Measurements from ENCODE around the gene PPBP.

The PPBP gene

GRCh38 chr4:73988061-73988460 is at the start of gene PPBP:
PPBP (minus strand) TSS chr4:73988190; CDS start chr4:73988103, 87 bp downstream.
- TF ChIP-seq ELF4 (IDR thresholded peaks at IDR 0.05) (no peak), ZNF384 (IDR thresholded peaks at IDR 0.05) (no peak), SUZ12 (IDR thresholded peaks at IDR 0.05) (no peak), CTBP1 (IDR thresholded peaks at IDR 0.05; ENCODE audit: borderline replicate concordance) (no peak), TARDBP (IDR thresholded peaks at IDR 0.05) (no peak), ARNT (IDR thresholded peaks at IDR 0.05) (no peak), NFRKB (IDR thresholded peaks at IDR 0.05) (no peak), BHLHE40 (IDR thresholded peaks at IDR 0.05; ENCODE audit: borderline replicate concordance) (no peak), FOXA1 (IDR thresholded peaks at IDR 0.05) (no peak), LEF1 (IDR thresholded peaks at IDR 0.05; ENCODE audit: borderline replicate concordance) (no peak), SP1 (IDR thresholded peaks at IDR 0.05) (no peak), FOXM1 (IDR thresholded peaks at IDR 0.05; ENCODE audit: borderline replicate concordance) (no peak), HDGF (IDR thresholded peaks at IDR 0.05; ENCODE audit: borderline replicate concordance) (no peak)
- no peak for DNase-seq (ENCODE audit: extremely low spot score)
- CTCF ChIA-PET, result no interaction called here
- POLR2A ChIA-PET, result no interaction called here

DNA sequence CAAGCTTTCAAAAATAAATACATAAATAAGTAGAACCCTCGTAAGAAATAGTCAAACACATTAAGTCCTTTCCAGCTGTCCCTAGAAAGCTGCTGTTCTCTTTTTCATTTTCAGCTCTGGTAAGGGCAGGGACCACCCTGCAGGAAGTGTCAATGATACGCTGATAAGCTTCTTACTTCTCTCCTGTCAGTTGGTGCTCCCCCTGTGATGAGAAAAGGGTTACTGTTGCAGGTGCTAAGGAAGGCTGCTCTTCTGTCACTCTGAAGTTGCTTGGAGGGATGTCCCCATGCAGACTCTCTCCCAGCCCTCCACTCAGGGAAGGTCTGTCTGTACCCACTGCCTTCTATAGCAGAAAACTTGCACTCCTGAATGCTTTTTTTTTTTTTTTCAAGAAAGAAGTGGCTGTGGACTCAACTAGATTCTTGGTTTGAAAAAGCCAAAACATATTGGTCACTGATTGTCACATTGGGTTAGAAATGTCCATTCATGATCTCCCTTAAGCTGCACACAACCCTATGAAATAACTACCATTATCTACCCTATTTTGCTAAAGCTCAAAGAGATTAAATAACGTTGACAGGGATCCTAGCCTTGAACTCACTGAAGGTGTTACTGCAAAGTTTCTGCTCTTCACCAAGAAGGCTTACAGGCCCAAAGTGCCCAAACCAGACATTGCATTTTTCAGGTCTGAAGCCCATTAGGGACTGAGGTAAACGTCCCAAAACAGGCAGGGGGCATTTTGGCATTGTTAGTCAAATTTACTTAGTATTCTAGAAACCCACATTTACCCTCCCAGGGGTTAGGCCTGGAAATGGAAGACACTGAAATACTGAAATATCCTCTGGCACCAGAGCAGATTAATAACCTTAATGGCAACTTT is 49.3 kb upstream of the PPBP start:
- DNase-seq (ENCODE audit: extremely low spot score), result no peak
- no peak for TF ChIP-seq SP1 (IDR thresholded peaks at IDR 0.05)
- no peak for TF ChIP-seq TARDBP (IDR thresholded peaks at IDR 0.05)
- TF ChIP-seq ZNF384 (IDR thresholded peaks at IDR 0.05), result no peak
- TF ChIP-seq BHLHE40 (IDR thresholded peaks at IDR 0.05; ENCODE audit: borderline replicate concordance), result no peak
- TF ChIP-seq ARNT (IDR thresholded peaks at IDR 0.05), result no peak
- no peak for TF ChIP-seq FOXA1 (IDR thresholded peaks at IDR 0.05)
- no peak for TF ChIP-seq NFRKB (IDR thresholded peaks at IDR 0.05)
- TF ChIP-seq, protein P1, sequence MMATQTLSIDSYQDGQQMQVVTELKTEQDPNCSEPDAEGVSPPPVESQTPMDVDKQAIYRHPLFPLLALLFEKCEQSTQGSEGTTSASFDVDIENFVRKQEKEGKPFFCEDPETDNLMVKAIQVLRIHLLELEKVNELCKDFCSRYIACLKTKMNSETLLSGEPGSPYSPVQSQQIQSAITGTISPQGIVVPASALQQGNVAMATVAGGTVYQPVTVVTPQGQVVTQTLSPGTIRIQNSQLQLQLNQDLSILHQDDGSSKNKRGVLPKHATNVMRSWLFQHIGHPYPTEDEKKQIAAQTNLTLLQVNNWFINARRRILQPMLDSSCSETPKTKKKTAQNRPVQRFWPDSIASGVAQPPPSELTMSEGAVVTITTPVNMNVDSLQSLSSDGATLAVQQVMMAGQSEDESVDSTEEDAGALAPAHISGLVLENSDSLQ (IDR thresholded peaks at IDR 0.05), result no peak
- TF ChIP-seq FOXK2 (IDR thresholded peaks at IDR 0.05), result no peak
- no peak for TF ChIP-seq HDGF (IDR thresholded peaks at IDR 0.05; ENCODE audit: borderline replicate concordance)
- no peak for TF ChIP-seq LEF1 (IDR thresholded peaks at IDR 0.05; ENCODE audit: borderline replicate concordance)
- no peak for TF ChIP-seq CTBP1 (IDR thresholded peaks at IDR 0.05; ENCODE audit: borderline replicate concordance)
- no peak for TF ChIP-seq SUZ12 (IDR thresholded peaks at IDR 0.05)
- no peak for TF ChIP-seq ELF4 (IDR thresholded peaks at IDR 0.05)
- TF ChIP-seq FOXM1 (IDR thresholded peaks at IDR 0.05; ENCODE audit: borderline replicate concordance), result no peak
- POLR2A ChIA-PET, result interaction anchor here (1.5 to 2.5 kb wide), 2 partner anchors 8 to 61 kb away, joined by 3 to 12 read pairs; partner anchors contain the start of gene CXCL2

GRCh38 chr4:74033739-74034138 is 45.7 kb upstream of the PPBP start:
- CTCF ChIA-PET, result no interaction called here
- TF ChIP-seq ARNT (IDR thresholded peaks at IDR 0.05) (no peak), LEF1 (IDR thresholded peaks at IDR 0.05; ENCODE audit: borderline replicate concordance) (no peak), L3MBTL2 (conservative IDR thresholded peaks at IDR 0.05) (no peak), NFRKB (IDR thresholded peaks at IDR 0.05) (no peak), SUZ12 (IDR thresholded peaks at IDR 0.05) (no peak), FOXK2 (IDR thresholded peaks at IDR 0.05) (no peak)
- no peak for DNase-seq (ENCODE audit: extremely low spot score)
- POLR2A ChIA-PET, result no interaction called here

More for the DNA sequence above, 49.3 kb upstream of the PPBP start:
- CTCF ChIA-PET, result interaction anchor here (0.6 to 0.8 kb wide), 3 partner anchors 15 to 97 kb away, joined by 3 to 5 read pairs (median 3); no protein-coding TSS in a partner anchor

DNA sequence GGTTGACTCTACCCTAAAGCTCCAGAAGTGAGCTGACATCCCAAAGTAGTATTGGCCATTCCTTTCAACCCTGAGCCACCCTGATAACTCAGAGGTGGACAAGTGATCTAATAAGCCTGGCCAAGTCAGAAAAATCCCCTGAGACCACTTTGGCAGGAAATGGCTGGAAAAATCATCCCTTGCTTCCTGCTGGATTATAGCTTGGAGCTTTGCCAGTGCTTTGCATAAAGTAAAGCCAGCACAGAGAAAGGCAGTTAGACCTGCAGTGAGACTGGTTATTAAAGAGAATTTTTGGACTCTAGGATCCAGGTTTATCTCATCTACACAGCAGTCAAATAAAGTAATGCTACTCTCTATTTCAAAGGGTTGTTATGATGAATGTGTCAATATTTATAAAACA is 44.1 kb upstream of the PPBP start:
- POLR2A ChIA-PET, result no interaction called here
- DNase-seq (ENCODE audit: extremely low spot score), result no peak
- CTCF ChIA-PET, result no interaction called here
- no peak for TF ChIP-seq FOXA1 (IDR thresholded peaks at IDR 0.05)
- no peak for TF ChIP-seq SP1 (IDR thresholded peaks at IDR 0.05)
- no peak for TF ChIP-seq L3MBTL2 (conservative IDR thresholded peaks at IDR 0.05)
- no peak for TF ChIP-seq TARDBP (IDR thresholded peaks at IDR 0.05)
- no peak for TF ChIP-seq BHLHE40 (IDR thresholded peaks at IDR 0.05; ENCODE audit: borderline replicate concordance)
- TF ChIP-seq ELF4 (IDR thresholded peaks at IDR 0.05), result no peak
- no peak for TF ChIP-seq CTBP1 (IDR thresholded peaks at IDR 0.05; ENCODE audit: borderline replicate concordance)
- TF ChIP-seq ZNF384 (IDR thresholded peaks at IDR 0.05), result no peak
- no peak for TF ChIP-seq FOXM1 (IDR thresholded peaks at IDR 0.05; ENCODE audit: borderline replicate concordance)
- no peak for TF ChIP-seq LEF1 (IDR thresholded peaks at IDR 0.05; ENCODE audit: borderline replicate concordance)
- TF ChIP-seq, protein P1 (IDR thresholded peaks at IDR 0.05), result no peak
- TF ChIP-seq FOXK2 (IDR thresholded peaks at IDR 0.05), result no peak
- TF ChIP-seq HDGF (IDR thresholded peaks at IDR 0.05; ENCODE audit: borderline replicate concordance), result no peak
- TF ChIP-seq ARNT (IDR thresholded peaks at IDR 0.05), result no peak
- no peak for TF ChIP-seq SUZ12 (IDR thresholded peaks at IDR 0.05)
- no peak for TF ChIP-seq NFRKB (IDR thresholded peaks at IDR 0.05)

- DNase-seq (ENCODE audit: extremely low spot score), result no peak
- TF ChIP-seq FOXM1 (IDR thresholded peaks at IDR 0.05; ENCODE audit: borderline replicate concordance) (no peak), CTBP1 (IDR thresholded peaks at IDR 0.05; ENCODE audit: borderline replicate concordance) (no peak), ARNT (IDR thresholded peaks at IDR 0.05) (no peak), HDGF (IDR thresholded peaks at IDR 0.05; ENCODE audit: borderline replicate concordance) (no peak), TARDBP (IDR thresholded peaks at IDR 0.05) (no peak), BHLHE40 (IDR thresholded peaks at IDR 0.05; ENCODE audit: borderline replicate concordance) (no peak), LEF1 (IDR thresholded peaks at IDR 0.05; ENCODE audit: borderline replicate concordance) (no peak), L3MBTL2 (conservative IDR thresholded peaks at IDR 0.05) (no peak), ZNF384 (IDR thresholded peaks at IDR 0.05) (no peak), FOXA1 (IDR thresholded peaks at IDR 0.05) (no peak)
- ChIA-PET POLR2A (no interaction called here), CTCF (no interaction called here)
Measured at GRCh38 chr4:74031576-74031975, 43.6 kb upstream of the PPBP start.

DNA sequence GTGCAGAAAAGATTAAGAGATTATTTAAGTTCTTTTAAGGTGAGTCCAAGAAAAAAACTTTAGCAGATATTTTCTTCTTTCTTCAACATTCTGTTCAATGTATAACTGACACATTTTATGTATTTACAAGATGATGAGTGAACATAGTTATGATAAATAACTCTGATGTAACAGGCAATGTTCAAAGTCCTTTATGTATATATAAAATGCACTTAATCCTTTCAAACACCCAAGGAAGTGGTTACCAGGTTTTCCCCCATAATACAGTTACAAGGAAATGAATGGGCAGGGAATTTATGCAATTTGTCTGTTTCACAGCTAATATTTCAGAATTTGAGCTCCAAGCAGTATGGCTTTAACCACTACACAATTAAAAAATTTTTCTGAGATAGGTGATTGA is 42.3 kb upstream of the PPBP start:
- DNase-seq (ENCODE audit: extremely low spot score), result no peak
- ChIA-PET CTCF (interaction anchor here (0.5 kb wide), 1 partner anchor 12 kb away, joined by 3 read pairs; no protein-coding TSS in a partner anchor), POLR2A (no interaction called here)
- TF ChIP-seq SP1 (IDR thresholded peaks at IDR 0.05), result no peak
